Measurements from ENCODE around the gene MRPL55. TPM values are rescaled to one million over a fixed set of nuclear protein-coding genes. Genes with fewer than 3 reads are reported as not detected.

The MRPL55 gene
- total and polyA plus RNA-seq, 2 experiments from 2014 or later: 57.5 to 95.1 TPM

- Histone ChIP-seq H3K79me2 (ENCODE audit: insufficient read depth) (peaks cover 100% of the 10 kb centered on the region), H3K27me3 (replicated peaks; ENCODE audit: insufficient read depth) (no peaks in the 10 kb centered on the region), H3F3A (ENCODE audit: insufficient read depth) (peaks cover 39% of the 10 kb centered on the region), H3K4me2 (ENCODE audit: unreplicated experiment) (no peak overlapping the region), H3K9me2 (ENCODE audit: insufficient read depth) (no peaks in the 10 kb centered on the region), H3K9ac (no peak overlapping the region), H4K20me1 (ENCODE audit: insufficient read depth) (peaks cover 49% of the 10 kb centered on the region), H2AFZ (no peak overlapping the region), H3K4me1 (ENCODE audit: insufficient read depth) (peaks cover 16% of the 10 kb centered on the region), H3K4me3 (no peak overlapping the region), H3K27ac (no peak overlapping the region; the same call in 1 of the 2 replicates), H3K9me3 (ENCODE audit: low read depth) (no peaks in the 10 kb centered on the region), H3K36me3 (ENCODE audit: low read depth) (peaks cover 20% of the 10 kb centered on the region; the same call in 1 of the 2 replicates)
- no peak for DNase-seq
- in situ Hi-C loops (cut with MboI): no loop called here
- WGBS, 2 experiments (ENCODE audit: low coverage in 1 of 2, low lambda C conversion rate in 2 of 2, missing lambda C conversion rate in 2 of 2): 95 to 96% methylated on average over 13 of the region's 13 CpGs
- TF ChIP-seq EZH2phosphoT487 (IDR thresholded peaks at IDR 0.05; ENCODE audit: insufficient read depth, low read depth): no peak
- no peak for TF ChIP-seq EZH2 (IDR thresholded peaks at IDR 0.05; ENCODE audit: insufficient read depth, poor library complexity, severe bottlenecking)
Measured at GRCh38 chr1:228096416-228097332, 12.4 kb downstream of the MRPL55 start.

- no peak overlapping the region for H3K4me3 ChIP-seq
- peaks cover 42% of the 10 kb centered on the region for H3F3A ChIP-seq (ENCODE audit: insufficient read depth)
- no peaks in the 10 kb centered on the region for H3K27me3 ChIP-seq (replicated peaks; ENCODE audit: insufficient read depth)
- peaks cover 20% of the 10 kb centered on the region; the same call in 1 of the 2 replicates for H3K36me3 ChIP-seq (ENCODE audit: low read depth)
- H3K9me2 ChIP-seq (ENCODE audit: insufficient read depth): no peaks in the 10 kb centered on the region
- peak overlapping the region; percentile 36 for H3K27ac ChIP-seq
- H3K4me1 ChIP-seq (ENCODE audit: insufficient read depth): peaks cover 24% of the 10 kb centered on the region
- in situ Hi-C loops (cut with MboI): no loop called here
- no peak overlapping the region for H3K4me2 ChIP-seq (ENCODE audit: unreplicated experiment)
- peaks cover 56% of the 10 kb centered on the region for H4K20me1 ChIP-seq (ENCODE audit: insufficient read depth)
- H3K9me3 ChIP-seq (ENCODE audit: low read depth): no peaks in the 10 kb centered on the region
- no peak for TF ChIP-seq EZH2phosphoT487 (IDR thresholded peaks at IDR 0.05; ENCODE audit: insufficient read depth, low read depth)
- no peak for TF ChIP-seq EZH2 (IDR thresholded peaks at IDR 0.05; ENCODE audit: insufficient read depth, poor library complexity, severe bottlenecking)
- no peak overlapping the region for H3K9ac ChIP-seq
- peak; percentile 60 for DNase-seq
- peaks cover 100% of the 10 kb centered on the region for H3K79me2 ChIP-seq (ENCODE audit: insufficient read depth)
- no peak overlapping the region for H2AFZ ChIP-seq
- 73 to 75% methylated on average over 8 of the region's 8 CpGs for WGBS, 2 experiments (ENCODE audit: low coverage in 1 of 2, low lambda C conversion rate in 2 of 2, missing lambda C conversion rate in 2 of 2)
Measured at GRCh38 chr1:228095938-228096337, 13.2 kb downstream of the MRPL55 start.

- TF ChIP-seq EZH2 (IDR thresholded peaks at IDR 0.05; ENCODE audit: insufficient read depth, poor library complexity, severe bottlenecking) (no peak), EZH2phosphoT487 (IDR thresholded peaks at IDR 0.05; ENCODE audit: insufficient read depth, low read depth) (no peak)
- peaks cover 31% of the 10 kb centered on the region for H3K4me1 ChIP-seq (ENCODE audit: insufficient read depth)
- H3K27ac ChIP-seq: peak overlapping the region; percentile 36; the same call in 1 of the 2 replicates
- H3K4me3 ChIP-seq: no peak overlapping the region
- 100% methylated on average over 4 of the region's 4 CpGs for WGBS, 2 experiments (ENCODE audit: low coverage in 1 of 2, low lambda C conversion rate in 2 of 2, missing lambda C conversion rate in 2 of 2)
- in situ Hi-C loops (cut with MboI): no loop called here
- H3K9ac ChIP-seq: no peak overlapping the region
- H3K27me3 ChIP-seq (replicated peaks; ENCODE audit: insufficient read depth): no peaks in the 10 kb centered on the region
- peaks cover 64% of the 10 kb centered on the region for H4K20me1 ChIP-seq (ENCODE audit: insufficient read depth)
- H3K79me2 ChIP-seq (ENCODE audit: insufficient read depth): peaks cover 100% of the 10 kb centered on the region
- H3K4me2 ChIP-seq (ENCODE audit: unreplicated experiment): no peak overlapping the region
- DNase-seq: no peak
- no peak overlapping the region for H2AFZ ChIP-seq
- no peaks in the 10 kb centered on the region for H3K9me3 ChIP-seq (ENCODE audit: low read depth)
- H3F3A ChIP-seq (ENCODE audit: insufficient read depth): peaks cover 40% of the 10 kb centered on the region
- H3K9me2 ChIP-seq (ENCODE audit: insufficient read depth): no peaks in the 10 kb centered on the region
- peaks cover 20% of the 10 kb centered on the region; the same call in 1 of the 2 replicates for H3K36me3 ChIP-seq (ENCODE audit: low read depth)
Measured at GRCh38 chr1:228095161-228095560, 13.9 kb downstream of the MRPL55 start.

GRCh38 chr1:228094432-228095016 is 14.6 kb downstream of the MRPL55 start:
- no peak for TF ChIP-seq EZH2 (IDR thresholded peaks at IDR 0.05; ENCODE audit: insufficient read depth, poor library complexity, severe bottlenecking)
- no peak for TF ChIP-seq EZH2phosphoT487 (IDR thresholded peaks at IDR 0.05; ENCODE audit: insufficient read depth, low read depth)
- Histone ChIP-seq H3K79me2 (ENCODE audit: insufficient read depth) (peaks cover 100% of the 10 kb centered on the region), H3K4me1 (ENCODE audit: insufficient read depth) (peaks cover 38% of the 10 kb centered on the region), H3K27me3 (replicated peaks; ENCODE audit: insufficient read depth) (no peaks in the 10 kb centered on the region), H3K9me2 (ENCODE audit: insufficient read depth) (no peaks in the 10 kb centered on the region), H3K9me3 (ENCODE audit: low read depth) (no peaks in the 10 kb centered on the region), H4K20me1 (ENCODE audit: insufficient read depth) (peaks cover 70% of the 10 kb centered on the region), H3F3A (ENCODE audit: insufficient read depth) (peaks cover 37% of the 10 kb centered on the region), H3K9ac (no peak overlapping the region), H3K4me3 (no peak overlapping the region), H3K36me3 (ENCODE audit: low read depth) (peaks cover 19% of the 10 kb centered on the region; the same call in 1 of the 2 replicates), H3K4me2 (ENCODE audit: unreplicated experiment) (no peak overlapping the region), H2AFZ (no peak overlapping the region), H3K27ac (no peak overlapping the region)
- in situ Hi-C loops (cut with MboI): no loop called here
- 94 to 96% methylated on average over 13 of the region's 13 CpGs for WGBS, 2 experiments (ENCODE audit: low coverage in 1 of 2, low lambda C conversion rate in 2 of 2, missing lambda C conversion rate in 2 of 2)
- no peak for DNase-seq
